Activated T-cell treated with anti-CD3 and anti-CD28 coated beads, Interleukin-2, amount 50 U/mL, for 48 hours (primary cell): ENCODE data around the gene PDIA5.
"Not testable (repeated sequence)": the region's sequence is repeated elsewhere in the genome, so short reads cannot be mapped to it uniquely, and the experiment has no call there.

Source experiments
- DNase-seq, 2 experiments: peaks; one replicate each; pipeline ENCODE4 v3.0.0-alpha.2; 2020

Gene PDIA5

DNA sequence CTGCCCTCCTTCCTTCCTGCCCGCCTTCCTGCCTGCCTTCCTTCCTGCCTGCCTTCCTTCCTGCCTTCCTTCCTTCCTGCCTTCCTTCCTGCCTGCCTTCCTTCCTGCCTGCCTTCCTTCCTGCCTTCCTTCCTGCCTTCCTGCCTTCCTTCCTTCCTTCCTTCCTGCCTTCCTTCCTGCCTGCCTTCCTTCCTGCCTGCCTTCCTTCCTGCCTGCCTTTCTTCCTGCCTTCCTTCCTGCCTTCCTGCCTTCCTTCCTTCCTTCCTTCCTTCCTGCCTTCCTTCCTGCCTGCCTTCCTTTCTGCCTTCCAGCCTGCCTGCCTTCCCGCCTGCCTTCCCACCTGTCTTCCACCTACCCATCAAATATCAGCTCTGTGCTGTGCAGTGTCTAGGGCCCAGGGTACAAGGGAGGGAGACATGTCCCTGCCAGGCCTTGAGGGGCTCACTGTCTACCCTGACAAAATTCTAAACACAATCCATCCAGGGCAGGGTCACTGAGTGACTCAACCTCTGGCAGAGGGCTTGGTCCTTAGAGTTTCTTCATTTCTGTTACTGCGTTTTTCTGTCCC, 85.1 kb downstream of the PDIA5 start:
- not testable (repeated sequence) for DNase-seq

DNA sequence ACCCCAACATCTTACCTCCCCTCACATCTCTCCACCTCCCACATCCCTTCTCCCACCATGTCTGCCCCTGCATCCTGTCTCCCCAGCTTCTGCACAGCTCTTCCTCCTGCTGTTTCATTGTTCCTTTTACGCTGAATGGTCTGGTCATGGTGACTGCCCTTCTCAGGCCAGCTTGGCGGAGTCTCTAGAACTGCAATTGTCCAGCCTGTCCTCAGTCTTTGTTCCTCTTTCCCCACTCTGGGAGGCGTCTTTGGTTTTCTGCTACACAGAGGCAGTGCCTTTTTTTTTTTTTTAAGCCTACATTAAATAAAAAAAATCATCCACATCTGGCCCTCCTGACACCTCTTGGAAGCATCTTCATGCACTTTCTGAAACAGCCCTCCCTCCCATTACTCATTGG, 85.9 kb downstream of the PDIA5 start:
- DNase-seq, result no peak

DNA sequence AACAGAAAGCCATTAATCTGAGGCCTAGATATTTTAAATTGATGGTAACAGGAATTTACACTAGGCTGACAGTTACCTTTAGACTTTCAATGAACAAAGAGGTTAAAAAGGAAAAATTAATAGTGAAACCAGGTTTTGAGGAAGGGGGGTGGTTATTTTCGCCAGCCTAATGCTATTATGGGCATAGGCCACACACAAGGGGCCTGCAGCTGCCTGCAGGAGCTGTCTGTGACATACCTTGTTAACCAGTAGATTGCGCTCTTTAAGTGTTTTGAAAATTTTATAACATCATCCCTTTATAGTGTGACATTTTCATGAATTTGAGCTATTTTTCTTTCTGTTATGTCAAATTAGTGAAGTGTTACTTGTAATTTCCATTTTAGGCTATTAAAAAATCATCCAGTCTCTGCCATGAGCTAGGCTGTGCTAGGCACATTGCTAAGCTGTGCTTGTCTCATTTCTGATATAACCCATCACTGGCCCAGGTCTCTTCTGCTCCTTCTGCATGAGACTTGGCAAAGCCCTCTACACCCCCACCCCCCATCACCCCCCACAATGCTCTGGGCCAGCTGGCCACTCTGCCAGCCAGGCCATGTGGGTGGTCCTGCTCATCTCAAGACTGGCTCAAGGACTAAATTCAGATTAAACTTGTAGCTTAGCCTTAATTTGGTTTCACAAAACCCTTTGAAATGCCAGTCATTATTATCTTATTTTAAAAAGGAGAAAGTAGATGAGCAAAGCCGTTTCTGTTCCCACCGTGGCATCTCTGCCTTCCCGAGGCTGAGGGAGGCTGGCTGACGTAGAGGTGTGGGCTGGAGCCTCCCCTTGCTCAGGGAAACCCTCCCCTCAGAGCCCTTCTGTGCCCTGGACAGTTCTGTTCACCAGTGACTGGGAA, 86.5 kb downstream of the PDIA5 start:
- no peak for DNase-seq

GRCh38 chr3:123154020-123154985, 87.5 kb downstream of the PDIA5 start:
- no peak for DNase-seq

DNA sequence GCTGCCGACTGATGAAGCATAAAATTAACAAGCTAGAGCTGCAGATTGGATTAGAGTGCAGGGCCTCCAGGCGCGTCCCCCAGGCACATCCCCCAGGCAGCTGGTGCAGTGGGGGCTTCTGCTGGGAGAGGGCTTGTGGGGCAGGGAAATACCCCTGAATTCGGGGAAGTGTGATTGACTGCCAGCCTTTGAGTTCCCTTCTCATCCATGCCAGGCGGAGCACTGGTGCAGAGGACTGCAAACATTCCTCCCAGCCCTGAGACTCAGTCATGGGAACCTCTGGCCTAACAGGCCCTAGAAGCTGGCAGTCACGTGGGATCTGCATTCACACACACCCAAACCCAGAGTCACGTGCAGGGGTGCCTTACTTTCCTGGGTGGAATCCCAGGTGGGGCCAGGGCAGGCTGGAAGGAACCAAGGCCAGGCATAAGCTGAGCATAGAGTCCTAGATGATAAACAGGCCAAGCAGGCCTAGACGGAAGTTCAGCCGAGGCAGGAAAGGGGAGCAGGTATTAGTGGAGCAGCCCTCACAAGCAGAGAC, 88.7 kb downstream of the PDIA5 start:
- DNase-seq, result no peak

- no peak for DNase-seq
Observed at GRCh38 chr3:123156276-123156995, 89.6 kb downstream of the PDIA5 start.

GRCh38 chr3:123157209-123157597, 90.4 kb downstream of the PDIA5 start:
- DNase-seq, result peak in 1 of 2 experiments; percentile 1

GRCh38 chr3:123157598-123158287, 90.9 kb downstream of the PDIA5 start:
- DNase-seq, result peak in 1 of 2 experiments; percentile 4

GRCh38 chr3:123158330-123158729, 91.5 kb downstream of the PDIA5 start:
- peak in 1 of 2 experiments; percentile 3 for DNase-seq

GRCh38 chr3:123158899-123159390, 92.1 kb downstream of the PDIA5 start:
- DNase-seq, result no peak

DNA sequence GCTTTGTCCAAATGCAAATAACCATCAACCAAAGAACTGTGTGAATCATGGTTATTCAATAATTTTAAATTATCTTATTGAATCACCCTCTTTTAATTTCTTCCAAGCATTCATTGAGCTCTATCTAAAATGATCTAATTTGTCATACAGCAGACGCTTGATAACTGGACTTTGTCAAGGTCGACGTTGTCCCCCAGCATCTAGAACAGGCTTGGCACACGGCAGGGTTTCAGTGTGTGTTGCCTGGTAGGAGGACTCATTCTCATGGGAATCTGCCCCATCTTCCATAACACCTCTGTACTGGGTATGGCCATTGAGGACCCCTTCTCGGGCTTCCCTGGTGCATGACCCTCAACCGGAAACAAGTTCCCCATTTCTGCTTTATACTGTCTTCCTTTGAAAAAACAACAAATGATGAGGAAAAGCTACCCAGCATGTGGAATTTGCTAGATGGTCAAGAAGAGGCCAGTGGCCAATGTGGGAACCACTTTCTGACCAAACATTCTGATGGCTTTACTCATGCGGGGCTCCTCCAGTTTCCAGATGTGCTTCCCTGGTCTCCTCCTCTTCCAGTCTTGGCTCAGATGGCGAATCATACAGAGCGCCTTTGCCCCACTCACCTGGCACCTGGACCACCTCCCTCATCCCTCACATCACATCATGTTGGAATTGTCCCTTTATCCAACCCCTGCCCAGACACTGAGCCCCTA, 93.3 kb downstream of the PDIA5 start:
- DNase-seq, result peak in 1 of 2 experiments; percentile 4

DNA sequence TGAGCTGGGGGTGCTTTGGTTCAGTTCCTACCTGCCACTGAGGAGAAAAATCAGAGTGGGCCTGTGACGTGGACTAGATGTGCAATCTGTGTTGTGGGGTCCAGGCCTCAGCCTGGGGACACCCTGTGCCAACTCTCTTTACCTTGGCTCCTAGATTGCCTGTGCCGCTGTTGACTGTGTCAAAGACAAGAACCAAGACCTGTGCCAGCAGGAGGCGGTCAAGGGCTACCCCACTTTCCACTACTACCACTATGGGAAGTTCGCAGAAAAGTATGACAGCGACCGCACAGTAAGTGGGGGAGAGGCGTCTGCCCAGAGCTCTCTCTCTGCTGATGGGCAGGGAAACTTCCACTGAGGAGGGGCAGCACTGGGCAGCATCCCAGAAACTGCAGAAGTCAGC, 94.3 kb downstream of the PDIA5 start:
- DNase-seq, result peak in 1 of 2 experiments; percentile 13

- peak in 1 of 2 experiments; percentile 0 for DNase-seq
Observed at GRCh38 chr3:123163141-123163540, 96.3 kb downstream of the PDIA5 start.

- no peak for DNase-seq
Observed at GRCh38 chr3:123165163-123165562, 98.3 kb downstream of the PDIA5 start.

DNA sequence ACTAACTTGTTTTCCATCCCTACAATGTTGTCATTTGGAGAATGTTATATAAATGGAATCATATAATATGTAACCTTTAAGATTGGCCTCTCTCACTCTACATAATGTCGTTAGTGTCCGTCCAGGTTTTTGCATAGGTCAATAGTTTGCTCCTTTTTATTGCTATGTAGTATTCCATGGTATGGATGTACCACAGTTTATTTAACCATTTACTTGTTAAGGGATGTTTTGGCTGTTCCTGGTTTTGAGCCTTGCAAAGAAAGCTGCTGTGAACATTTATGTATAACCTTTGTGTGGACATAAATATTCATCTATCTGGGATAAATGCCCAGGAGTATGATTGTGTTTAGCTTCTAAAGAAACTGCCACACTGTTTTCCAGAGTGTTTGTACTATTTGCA, 100.9 kb downstream of the PDIA5 start:
- no peak for DNase-seq

DNA sequence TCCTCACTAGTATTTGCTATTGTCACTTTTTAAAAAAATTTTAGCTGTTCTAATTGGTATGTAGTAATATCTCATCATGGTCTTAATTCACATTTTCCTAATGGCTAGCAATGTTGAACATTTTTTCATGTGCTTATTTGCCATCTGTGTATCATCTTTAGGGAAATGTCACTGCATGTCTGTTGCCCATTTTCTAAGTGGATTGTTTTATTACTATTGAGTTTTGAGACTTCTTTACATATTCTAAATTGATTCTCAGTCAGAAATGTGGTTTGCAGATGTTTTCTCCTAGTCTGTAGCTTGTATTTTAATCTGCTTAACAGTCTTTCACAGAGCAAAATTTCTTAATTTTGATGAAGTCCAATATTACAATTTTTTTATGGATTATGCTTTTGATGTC, 101.3 kb downstream of the PDIA5 start:
- no peak for DNase-seq

GRCh38 chr3:123168605-123169004, 101.8 kb downstream of the PDIA5 start:
- no peak for DNase-seq

DNA sequence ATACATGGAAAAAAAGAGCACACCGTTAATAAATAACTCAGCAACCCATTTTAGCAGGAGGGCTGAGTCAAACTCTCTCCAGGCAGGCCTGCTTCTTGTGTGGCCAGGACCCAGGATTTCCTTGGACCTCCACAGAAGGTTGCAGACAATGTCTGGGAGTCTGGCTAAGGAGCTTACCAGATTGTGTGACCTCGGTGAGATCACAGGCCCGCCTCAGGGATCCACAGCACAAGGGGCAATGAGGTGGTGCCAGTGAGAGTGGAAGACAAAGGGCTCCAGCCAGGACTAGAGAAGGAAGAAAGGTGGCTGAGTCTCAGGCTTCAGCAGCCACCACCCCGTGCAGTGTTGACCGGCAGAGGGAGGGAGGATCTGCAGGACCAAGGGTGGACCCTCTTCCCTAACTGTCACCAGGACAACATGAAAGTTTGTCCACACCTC, 102.7 kb downstream of the PDIA5 start:
- no peak for DNase-seq

DNA sequence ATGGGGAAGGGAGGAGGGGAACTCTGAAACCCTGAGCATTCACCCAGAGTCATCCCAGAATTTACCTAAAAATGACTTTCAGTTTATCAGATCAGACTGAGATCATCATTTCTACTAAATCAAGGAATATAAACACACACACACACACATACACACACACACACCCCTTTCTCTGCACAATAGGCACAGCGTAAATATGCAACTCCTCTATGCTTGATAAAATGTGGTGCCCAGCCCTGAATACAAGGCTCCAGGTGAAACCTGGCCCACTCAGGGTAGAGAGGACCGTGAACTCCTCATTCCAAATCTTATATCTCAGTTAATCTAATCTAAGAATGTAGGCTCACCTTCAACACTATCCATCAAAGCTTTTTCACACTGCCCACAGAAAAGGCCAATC, 103.1 kb downstream of the PDIA5 start:
- DNase-seq, result no peak

- DNase-seq, result no peak
Observed at GRCh38 chr3:123180791-123181190, 114.0 kb downstream of the PDIA5 start.

GRCh38 chr3:123186695-123187094, 119.9 kb downstream of the PDIA5 start:
- DNase-seq, result no peak
